Astrocyte of the spinal cord (primary cell): ENCODE results near the gene RAPGEF3.

Experiments
- DNase-seq: peaks from one replicate; pipeline ENCODE4 v3.0.0; 2011; ENCODE audit warnings: low read depth, low spot score
- H3K4me3 ChIP-seq: 2 replicates; pipeline ENCODE4 v1.5.1; 2011; ENCODE audit warnings: low read depth, mild to moderate bottlenecking, low read length, moderate library complexity
- in situ Hi-C: cut with HindIII; loops from 2 replicates; pipeline ENCODE4 v1.10.0; 2017; ENCODE audit warnings: low sequenced_read_pairs
- TF ChIP-seq, protein P1 (sequence below): IDR thresholded peaks from 2 replicates; pipeline ENCODE4 v1.5.1; 2012; ENCODE audit warnings: low read depth, mild to moderate bottlenecking, low read length, inconsistent platforms

The RAPGEF3 gene

DNA sequence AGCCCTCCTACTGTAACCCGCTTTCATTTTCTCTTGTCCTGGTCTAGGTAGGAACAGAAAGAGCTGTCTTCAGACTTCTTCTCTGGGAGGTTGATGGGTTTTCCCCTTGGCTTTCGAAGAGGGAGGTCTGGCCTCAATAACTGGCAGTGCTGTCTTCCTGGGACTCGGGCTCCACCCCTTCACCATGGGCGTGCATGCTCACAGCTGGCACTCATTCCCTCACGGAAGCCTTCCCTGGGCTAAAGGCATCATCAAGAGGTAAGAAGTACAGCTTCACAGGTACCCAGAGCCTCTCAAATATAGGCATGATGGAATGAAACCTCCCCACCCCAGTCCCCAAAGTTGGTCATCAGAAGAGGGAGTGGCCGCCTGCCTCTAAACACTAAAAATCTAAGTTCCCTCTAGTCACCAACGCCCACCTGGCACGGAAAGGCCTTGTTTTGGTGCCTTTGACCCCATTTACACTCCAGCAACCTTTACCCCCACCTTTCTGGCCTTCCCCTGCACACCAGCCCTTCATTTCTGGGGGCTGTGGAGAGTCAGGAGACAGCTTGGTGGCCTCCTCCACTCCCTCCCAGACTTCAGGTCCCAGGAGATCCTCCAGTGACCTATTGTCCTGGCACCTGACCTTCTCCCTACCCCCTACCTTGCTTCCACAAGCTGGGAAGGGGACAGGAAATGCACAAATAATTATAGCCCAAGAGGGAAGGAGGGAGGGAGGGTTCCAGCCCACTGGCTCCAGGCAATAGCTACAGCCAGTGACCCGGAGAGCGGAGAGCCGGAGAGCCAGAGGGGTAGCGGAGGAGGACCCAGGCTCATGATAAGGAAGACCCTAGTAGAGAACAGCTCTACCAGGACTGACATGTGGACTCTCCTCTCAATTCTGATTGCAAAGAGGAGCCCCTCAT is 2.8 kb downstream of the RAPGEF3 start:
- no peak overlapping the region for H3K4me3 ChIP-seq
- TF ChIP-seq, protein P1, sequence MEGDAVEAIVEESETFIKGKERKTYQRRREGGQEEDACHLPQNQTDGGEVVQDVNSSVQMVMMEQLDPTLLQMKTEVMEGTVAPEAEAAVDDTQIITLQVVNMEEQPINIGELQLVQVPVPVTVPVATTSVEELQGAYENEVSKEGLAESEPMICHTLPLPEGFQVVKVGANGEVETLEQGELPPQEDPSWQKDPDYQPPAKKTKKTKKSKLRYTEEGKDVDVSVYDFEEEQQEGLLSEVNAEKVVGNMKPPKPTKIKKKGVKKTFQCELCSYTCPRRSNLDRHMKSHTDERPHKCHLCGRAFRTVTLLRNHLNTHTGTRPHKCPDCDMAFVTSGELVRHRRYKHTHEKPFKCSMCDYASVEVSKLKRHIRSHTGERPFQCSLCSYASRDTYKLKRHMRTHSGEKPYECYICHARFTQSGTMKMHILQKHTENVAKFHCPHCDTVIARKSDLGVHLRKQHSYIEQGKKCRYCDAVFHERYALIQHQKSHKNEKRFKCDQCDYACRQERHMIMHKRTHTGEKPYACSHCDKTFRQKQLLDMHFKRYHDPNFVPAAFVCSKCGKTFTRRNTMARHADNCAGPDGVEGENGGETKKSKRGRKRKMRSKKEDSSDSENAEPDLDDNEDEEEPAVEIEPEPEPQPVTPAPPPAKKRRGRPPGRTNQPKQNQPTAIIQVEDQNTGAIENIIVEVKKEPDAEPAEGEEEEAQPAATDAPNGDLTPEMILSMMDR = no peak
- no peak for DNase-seq
- in situ Hi-C loops = no loop called here

DNA sequence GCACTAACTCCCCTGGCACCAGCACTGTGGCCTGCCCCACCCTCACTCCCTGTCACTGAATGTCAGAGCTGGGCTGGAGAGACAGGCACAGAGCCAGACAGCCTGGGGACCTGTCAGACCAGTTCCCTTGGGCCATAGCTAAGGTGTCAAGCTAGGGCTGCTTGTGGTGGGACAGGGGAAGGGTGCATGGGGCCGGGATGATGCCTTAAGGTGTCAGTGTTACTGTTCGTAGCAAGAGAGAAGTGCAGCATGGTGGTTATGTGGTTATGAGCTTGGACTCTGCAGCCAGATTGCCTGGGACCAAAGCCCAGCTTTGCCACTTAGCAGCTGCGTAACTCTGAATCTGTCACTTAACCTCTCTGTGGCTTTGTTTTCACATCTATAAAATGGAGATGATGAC is 3.8 kb downstream of the RAPGEF3 start:
- DNase-seq = no peak
- in situ Hi-C loops = no loop called here
- H3K4me3 ChIP-seq = no peak overlapping the region
- TF ChIP-seq, protein P1 = no peak

DNA sequence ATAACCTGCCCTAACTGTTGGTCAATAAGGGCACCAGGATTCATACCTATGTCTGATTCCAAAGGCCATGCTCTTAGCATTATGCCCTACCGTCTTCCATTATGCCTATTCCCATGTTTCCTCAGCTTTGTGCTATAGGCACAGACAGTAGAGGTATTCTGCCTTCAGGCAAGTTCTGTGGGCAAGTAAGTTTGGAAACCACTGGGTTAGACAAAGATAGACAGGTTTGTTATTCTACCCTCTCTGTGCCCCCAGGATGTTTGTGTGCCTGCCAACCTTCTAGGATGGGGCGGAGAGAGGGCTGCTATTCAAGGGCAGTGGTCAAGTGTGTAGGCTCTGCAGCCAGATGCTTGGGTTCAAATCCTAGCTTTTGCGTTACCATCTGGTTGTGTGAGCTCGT is 4.6 kb downstream of the RAPGEF3 start:
- TF ChIP-seq, protein P1 = no peak
- no peak overlapping the region for H3K4me3 ChIP-seq
- no peak for DNase-seq
- in situ Hi-C loops = no loop called here

DNA sequence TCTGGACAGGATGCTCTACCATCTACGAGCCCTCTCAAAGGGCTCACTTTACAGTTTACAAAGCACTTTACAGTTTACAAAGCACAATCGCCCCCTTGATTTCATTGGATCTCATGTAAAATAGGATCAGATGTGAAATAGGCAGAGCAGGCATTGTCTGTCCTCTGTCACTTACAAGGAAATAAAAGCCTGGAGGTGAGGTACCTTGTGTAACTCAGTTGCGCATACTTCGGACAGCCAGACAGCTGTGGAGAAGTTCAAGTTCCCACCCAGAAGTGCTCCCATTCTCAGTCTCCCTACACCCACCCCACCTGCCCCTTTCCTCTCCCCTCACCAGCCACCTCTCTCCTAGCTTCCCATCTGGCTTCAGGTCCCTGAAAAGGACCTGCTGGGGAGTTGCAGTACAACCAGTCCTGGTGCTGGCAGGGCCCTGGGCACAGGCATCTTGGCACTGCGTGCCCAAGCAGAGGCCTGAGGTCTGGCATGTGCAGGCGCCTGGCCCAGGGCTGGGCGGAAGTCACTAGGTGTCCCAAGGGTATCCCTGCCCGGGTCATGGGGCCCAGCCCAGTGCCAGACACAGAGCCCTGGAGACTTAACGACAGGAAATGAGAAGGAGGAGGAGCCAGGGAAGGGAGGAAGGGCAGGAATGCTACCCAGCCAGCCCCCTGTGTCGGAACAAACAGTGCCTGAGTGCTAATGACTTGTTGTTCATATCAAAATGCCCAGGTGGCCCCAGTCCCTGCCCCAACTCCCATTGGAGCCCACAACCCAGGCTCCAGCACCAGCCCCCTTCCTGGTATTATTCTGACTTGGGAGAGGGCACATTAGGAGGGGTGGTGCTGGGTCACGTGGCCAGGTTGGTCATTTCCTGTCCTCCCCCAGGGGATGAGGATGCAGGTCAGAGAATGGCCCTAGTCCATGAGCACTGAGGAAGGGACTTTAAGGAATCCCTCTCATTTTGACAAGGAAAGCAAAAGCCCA is 5.4 kb downstream of the RAPGEF3 start:
- TF ChIP-seq, protein P1 = no peak
- H3K4me3 ChIP-seq = no peak overlapping the region
- DNase-seq = no peak
- in situ Hi-C loops = no loop called here

DNA sequence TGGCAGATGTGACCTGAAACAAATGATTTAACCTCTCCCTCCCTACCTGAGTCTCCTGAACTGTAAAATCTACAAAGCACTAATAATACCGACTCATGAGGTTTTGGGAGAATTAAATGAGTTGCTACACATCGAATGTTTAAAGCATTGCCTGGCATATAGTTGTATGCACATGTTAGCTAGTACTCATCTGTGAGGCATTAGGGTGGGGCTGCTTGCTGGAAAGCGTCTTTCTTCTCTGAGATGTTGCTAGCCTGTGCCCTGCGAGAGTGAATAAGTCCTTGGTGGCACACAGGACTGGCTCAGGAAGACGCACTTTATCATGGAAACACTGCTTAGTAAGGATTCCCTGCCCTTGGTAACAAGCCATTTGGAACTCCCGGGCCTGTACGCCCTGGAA is 6.1 kb downstream of the RAPGEF3 start:
- TF ChIP-seq, protein P1 = no peak
- DNase-seq = no peak

DNA sequence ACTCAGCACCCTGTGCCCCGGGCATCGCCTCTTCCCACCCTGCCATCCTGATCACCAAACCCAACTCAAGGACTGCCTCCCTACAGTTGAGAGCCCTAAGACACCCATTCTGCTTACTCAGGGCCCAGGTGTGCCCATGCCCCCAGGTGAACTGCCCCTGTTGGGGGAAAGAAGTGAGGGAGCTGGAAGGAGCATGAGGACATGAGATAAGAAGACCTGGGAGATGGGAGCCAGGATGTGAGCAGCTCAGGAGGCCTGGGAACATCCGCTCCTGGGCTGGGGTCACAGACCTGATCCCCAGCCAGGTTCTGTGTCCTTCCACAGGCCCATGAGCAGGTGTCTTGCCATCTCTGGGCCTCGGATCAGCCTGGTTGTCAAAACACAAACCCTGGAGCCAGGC is 6.6 kb downstream of the RAPGEF3 start:
- in situ Hi-C loops = no loop called here
- no peak overlapping the region for H3K4me3 ChIP-seq
- DNase-seq = no peak
- TF ChIP-seq, protein P1 = no peak

More for the DNA sequence above, 6.1 kb downstream of the RAPGEF3 start:
- in situ Hi-C loops = no loop called here
- no peak overlapping the region for H3K4me3 ChIP-seq
